ENCODE measurements around the gene OPRL1.

- TF ChIP-seq, protein P1, sequence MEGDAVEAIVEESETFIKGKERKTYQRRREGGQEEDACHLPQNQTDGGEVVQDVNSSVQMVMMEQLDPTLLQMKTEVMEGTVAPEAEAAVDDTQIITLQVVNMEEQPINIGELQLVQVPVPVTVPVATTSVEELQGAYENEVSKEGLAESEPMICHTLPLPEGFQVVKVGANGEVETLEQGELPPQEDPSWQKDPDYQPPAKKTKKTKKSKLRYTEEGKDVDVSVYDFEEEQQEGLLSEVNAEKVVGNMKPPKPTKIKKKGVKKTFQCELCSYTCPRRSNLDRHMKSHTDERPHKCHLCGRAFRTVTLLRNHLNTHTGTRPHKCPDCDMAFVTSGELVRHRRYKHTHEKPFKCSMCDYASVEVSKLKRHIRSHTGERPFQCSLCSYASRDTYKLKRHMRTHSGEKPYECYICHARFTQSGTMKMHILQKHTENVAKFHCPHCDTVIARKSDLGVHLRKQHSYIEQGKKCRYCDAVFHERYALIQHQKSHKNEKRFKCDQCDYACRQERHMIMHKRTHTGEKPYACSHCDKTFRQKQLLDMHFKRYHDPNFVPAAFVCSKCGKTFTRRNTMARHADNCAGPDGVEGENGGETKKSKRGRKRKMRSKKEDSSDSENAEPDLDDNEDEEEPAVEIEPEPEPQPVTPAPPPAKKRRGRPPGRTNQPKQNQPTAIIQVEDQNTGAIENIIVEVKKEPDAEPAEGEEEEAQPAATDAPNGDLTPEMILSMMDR (IDR thresholded peaks at IDR 0.05) = no peak
- TF ChIP-seq EP300 (IDR thresholded peaks at IDR 0.05) = no peak
- TF ChIP-seq POLR2AphosphoS5 (IDR thresholded peaks at IDR 0.05) = no peak
These were observed 66.5 kb downstream of the OPRL1 start for GRCh38 chr20:64146301-64146935.

Data from suprapubic skin (tissue), 4 donors.